ENCODE measurements around the gene SLC6A5. TPM values are rescaled to one million over a fixed set of nuclear protein-coding genes. Genes with fewer than 3 reads are reported as not detected.

Gene SLC6A5
- total and polyA plus RNA-seq, 9 of the 15 experiments (the other 6 are each of a cell fraction or from before 2014, with no cell fraction given): 0.08 TPM; not detected in 8

GRCh38 chr11:20584093-20584774 is 15.2 kb upstream of the SLC6A5 start:
- in situ Hi-C loops (cut with MboI): no loop called here
- peak; percentile 75 for ATAC-seq

More at GRCh38 chr11:20584093-20584774, 15.2 kb upstream of the SLC6A5 start:
- Histone ChIP-seq H3K9me3 (replicated peaks; ENCODE audit: control insufficient read depth, insufficient read depth, low read depth, low read length) (no peaks in the 10 kb centered on the region), H3K36me3 (ENCODE audit: control insufficient read depth, insufficient read depth, low read length) (no peaks in the 10 kb centered on the region), H3K27ac (ENCODE audit: extremely low read depth, low read depth, low read length) (no peak overlapping the region), H2AFZ (ENCODE audit: low read depth, low read length) (no peak overlapping the region), H4K20me1 (replicated peaks; ENCODE audit: control insufficient read depth, insufficient read depth, low read length) (no peaks in the 10 kb centered on the region), H3K4me3 (no peak overlapping the region), H3K27me3 (ENCODE audit: control insufficient read depth in 2 of 2, insufficient read depth in 2 of 2, low read length in 2 of 2) (peaks cover 0 to 6% of the 10 kb centered on the region in 2 experiments; a peak in 3 of 5 replicates), H3K4me1 (replicated peaks in 1 of 2; ENCODE audit: control insufficient read depth in 2 of 2, insufficient read depth in 2 of 2, low read length in 2 of 2) (no peaks in the 10 kb centered on the region; a peak in 1 of 5 replicates), H3K9ac (ENCODE audit: insufficient read depth in 1 of 2, low read depth in 2 of 2, low read length in 2 of 2) (no peak overlapping the region), H3K9me1 (ENCODE audit: control insufficient read depth, insufficient read depth, low read length) (no peaks in the 10 kb centered on the region), H3K79me2 (ENCODE audit: control insufficient read depth, insufficient read depth, low read length) (no peaks in the 10 kb centered on the region), H3K4me2 (ENCODE audit: insufficient read depth, low read length) (no peak overlapping the region)
- TF ChIP-seq CC2D1A (IDR thresholded peaks at IDR 0.05) (no peak), GATA2 (CRISPR knock-in tag; IDR thresholded peaks at IDR 0.05) (no peak), JUND (IDR thresholded peaks at IDR 0.05; ENCODE audit: borderline replicate concordance, low read depth, low read length) (0 out of 2 replicates have a peak, but pooled peaks have one; percentile 19), JUND (tag; IDR thresholded peaks at IDR 0.05; ENCODE audit: borderline replicate concordance, low read depth, low read length) (no peak), ZNF12 (CRISPR knock-in tag; IDR thresholded peaks at IDR 0.05) (peak; percentile 83; the same call in 1 of the 2 replicates), ZNF133 (CRISPR knock-in tag; IDR thresholded peaks at IDR 0.05) (no peak), CXXC5 (CRISPR knock-in tag; IDR thresholded peaks at IDR 0.05) (no peak)
- TF ChIP-seq, protein P1, sequence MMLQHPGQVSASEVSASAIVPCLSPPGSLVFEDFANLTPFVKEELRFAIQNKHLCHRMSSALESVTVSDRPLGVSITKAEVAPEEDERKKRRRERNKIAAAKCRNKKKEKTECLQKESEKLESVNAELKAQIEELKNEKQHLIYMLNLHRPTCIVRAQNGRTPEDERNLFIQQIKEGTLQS (IDR thresholded peaks at IDR 0.05): peak; percentile 41; the same call in 1 of the 2 replicates
- TF ChIP-seq, protein P1 (CRISPR knock-in tag; conservative IDR thresholded peaks at IDR 0.05): no peak
- CTCF ChIA-PET (ENCODE audit: low intra/inter-chr PET ratio): no interaction called here
- BruUV-seq (replicated peaks): no TSS peak
- FAIRE-seq (no peak), DNase-seq (ENCODE audit: extremely low read depth in 1 of 4, low spot score in 3 of 4) (no peak)
- 0% methylated on average over 4 of the region's 4 CpGs for WGBS (ENCODE audit: insufficient coverage, low coverage, missing lambda C conversion rate)
- intact Hi-C loops (cut with micrococcal nuclease): no loop called here
- POLR2A ChIA-PET: no interaction called here

Data from K562 (cell line).